Right lung (tissue), 5 donors: Measurements from ENCODE around the gene TMEM17. TPM values are rescaled to one million over a fixed set of nuclear protein-coding genes. Genes with fewer than 3 reads are reported as not detected.

Experiments
- DNase-seq, 2 donors: peaks; one replicate each; pipeline ENCODE4 v3.0.0-alpha.2; 2013
- polyA plus RNA-seq, 5 donors: library from polyadenylated mRNA; unstranded; fragments of 120-200 nt; gene quantifications; one replicate each; pipeline versions ENCODE4 v1.2.1 to v1.2.3, GENCODE V29; 2013; ENCODE audit warnings: inconsistent platforms in 1 of 5, low replicate concordance in 1 of 5; ENCODE audit not compliant: insufficient read length in 5 of 5, insufficient read depth in 1 of 5

Gene TMEM17
- polyA plus RNA-seq, 5 donors, result 4.2 to 5.0 (median 4.9) TPM

DNA sequence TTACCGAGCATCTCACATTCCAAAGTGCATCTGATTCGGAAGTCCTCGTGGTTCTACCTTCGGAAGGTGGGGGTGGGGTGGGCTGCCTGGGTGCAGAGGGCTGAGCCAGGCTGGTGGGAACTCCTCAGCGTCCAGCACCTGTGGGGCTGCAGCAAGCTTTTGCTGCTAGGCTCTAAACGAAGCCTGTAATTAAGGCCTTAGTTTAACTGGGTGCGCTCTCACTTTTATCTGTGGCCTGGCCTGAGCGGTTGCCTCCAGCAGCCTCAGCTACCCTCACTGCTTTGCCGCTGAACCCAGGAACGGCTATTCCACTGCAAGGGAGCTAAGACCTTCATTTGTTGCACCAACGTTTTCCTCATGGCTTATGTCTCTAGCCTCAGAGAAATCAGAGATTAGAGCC is 48.4 kb downstream of the TMEM17 start:
- no peak for DNase-seq

DNA sequence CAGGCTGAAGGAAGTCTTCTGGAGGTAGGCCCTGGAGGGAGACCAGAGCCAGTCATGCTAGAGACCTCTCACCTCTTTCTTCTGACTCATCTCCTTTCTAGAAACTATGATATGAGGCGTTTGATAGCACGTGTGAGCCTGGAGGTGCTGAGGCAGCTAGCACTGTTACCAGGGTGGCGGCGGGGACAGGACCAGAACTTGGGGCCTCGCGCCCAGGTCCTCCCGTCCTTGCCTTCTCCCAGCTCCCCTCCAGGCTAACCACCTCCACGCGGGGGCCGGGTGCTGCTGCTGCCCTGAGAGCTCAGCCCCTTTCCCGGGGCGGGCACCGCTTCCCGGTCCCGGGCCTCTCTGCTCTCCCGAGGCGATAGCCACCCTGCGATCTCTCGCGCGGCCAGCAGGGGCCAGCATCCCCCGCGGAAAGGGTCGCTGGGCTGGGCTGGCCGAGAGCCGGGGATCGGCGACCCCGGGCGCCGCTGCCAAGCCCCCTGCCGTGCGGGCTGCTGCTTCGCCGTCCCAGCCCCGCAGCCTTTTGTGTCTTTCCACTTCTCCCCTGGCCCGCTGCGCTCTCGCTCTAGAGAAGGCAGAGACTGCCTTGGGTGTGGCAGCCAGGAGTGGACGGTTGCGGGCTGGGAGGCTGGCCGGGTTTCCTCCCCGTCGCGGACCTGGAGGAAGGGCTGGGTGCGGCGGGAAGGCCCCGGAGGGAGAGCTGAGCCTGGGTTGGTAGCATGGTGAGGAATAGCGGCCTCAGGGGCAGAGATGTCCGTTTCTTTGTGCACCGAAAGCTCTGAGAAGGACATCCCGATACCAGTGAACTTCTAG is 49.1 kb downstream of the TMEM17 start:
- DNase-seq, result peak; percentile 61 to 65

DNA sequence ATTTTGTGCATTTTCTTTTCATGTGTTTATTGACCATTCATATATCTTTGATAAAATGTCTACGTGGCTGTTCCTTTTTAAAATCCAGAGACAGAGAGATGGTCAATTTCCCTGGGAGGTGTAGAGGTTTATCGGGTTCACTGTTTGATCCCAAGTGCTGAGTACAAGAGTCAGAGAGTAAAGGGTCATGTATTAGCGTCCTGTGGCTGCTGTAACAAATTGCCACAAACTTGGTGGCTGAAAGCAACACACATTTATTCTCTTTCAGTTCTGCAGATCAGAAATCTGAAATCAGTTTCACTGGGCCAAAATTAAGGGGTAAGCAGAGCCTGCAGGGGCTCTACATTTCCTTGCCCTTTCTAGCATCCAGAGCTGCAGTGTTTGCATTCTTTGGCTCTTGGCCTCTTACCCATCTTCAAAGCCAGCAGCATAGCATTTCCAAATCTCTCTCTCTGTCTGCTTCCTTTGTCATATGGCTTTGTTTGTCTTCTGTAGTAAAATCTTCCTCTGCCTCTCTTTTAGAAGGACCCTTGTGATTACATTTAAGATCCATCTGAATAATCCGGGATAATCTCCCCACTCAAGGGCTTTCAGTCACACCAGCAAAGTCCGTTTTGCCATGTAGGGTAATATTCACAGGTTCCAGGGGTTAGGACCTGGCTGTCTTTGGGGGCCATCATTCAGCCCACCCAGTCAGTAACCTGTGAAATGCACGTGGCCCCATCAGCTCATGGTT is 49.9 kb downstream of the TMEM17 start:
- no peak for DNase-seq

DNA sequence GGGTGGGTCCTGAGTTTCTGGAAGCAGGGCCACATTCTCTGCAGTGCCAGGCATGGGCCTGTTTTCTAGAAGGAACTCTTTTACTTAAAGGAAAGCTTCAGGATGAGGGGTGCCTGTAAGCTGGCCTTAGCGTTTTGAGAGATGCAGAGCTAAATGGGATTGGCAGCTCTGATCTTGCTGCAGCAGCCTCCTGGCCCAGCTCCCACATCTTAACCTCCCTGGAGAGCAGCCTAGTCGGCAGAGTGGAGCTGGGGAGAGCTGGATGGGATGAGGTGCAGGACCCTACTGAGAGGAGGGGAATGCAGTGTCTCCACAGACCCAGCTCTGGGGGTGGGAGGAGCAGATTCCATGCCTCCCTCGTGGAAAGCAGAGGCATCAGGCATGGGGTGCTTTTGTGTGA is 52.0 kb downstream of the TMEM17 start:
- no peak for DNase-seq

DNA sequence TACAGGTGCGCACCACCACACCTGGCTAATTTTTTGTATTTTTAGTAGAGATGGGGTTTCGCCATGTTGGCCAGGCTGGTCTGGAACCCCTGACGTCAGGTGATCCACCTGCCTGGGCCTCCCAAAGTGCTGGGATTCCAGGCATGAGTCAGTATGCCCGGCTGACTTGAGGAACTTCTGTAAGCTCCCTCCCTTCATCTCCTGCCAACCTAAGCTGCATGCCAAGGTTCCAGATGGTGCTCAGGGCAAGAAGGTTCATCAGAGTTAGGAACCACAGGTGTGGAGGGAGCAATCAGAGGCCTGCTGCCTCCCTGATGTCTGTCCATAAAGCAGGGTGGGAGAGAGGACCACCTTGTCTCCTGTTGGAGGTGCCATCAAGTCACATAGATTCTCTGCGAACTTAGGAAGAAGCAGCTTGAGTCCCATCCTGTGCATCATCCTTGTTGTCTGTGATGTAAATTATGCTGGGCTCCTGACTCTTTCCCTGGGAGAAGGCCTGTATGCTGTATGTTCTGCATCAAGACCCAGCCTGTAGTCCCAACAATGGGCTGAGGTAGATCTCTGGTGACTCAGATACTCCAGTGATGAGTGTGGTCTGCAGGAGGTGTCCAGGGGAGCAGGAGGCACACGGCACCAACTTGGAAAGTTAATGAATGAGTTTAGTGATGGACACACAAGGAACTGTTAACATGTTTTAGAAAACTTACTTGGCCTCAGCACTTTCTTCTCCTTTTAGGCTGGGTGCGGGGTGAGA is 53.1 kb downstream of the TMEM17 start:
- no peak for DNase-seq

DNA sequence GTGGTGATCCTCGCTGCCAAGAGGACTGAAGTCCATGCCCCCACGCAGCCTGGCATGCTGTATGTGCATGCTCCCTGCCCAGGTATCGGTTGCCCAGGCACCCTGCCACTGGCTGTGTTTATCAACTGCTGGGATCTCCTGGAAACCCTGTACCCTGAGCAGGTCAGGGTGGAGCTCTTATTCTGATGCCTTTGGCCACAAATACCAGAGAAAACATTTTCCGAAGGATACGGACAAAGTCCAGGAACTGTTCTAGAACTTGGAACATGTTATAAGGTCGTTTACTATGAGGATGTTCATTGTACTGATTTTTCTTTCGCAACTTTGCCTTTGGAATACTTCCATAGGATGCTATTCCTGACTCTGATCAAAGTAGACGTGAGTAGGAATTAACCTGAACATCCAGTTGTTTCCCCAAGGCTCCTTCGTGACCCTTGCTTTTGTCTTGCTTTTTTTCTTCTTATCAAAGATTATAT is 55.2 kb downstream of the TMEM17 start:
- DNase-seq, result no peak

Other genes starting within 250 kb of the TMEM17 start
- 10 to 100 TPM; 30.5 to 48.4 (median 39.6) TPM for gene EHBP1, start 199.5 kb upstream of the TMEM17 start, polyA plus RNA-seq